TTC549 (cell line): ENCODE measurements around the gene CTDSPL.

Experiments used
- FAIRE-seq: peaks from 2 replicates; lab custom pipeline; 2012; peaks lifted over from hg19 to GRCh38; lab: Jason Lieb, UNC

CTDSPL gene

GRCh38 chr3:37988931-37989525, 127.3 kb downstream of the CTDSPL start:
- no peak for FAIRE-seq

- FAIRE-seq: no peak
These were observed 128.3 kb downstream of the CTDSPL start for GRCh38 chr3:37989821-37990480.

- no peak for FAIRE-seq
These were observed 128.8 kb downstream of the CTDSPL start, which contains the start of gene VILL for GRCh38 chr3:37990527-37990926. Gene VILL, plus strand, starts transcription at chr3:37990786. Its CDS starts 2,887 bp downstream, at chr3:37993673.

GRCh38 chr3:37991109-37991508, 129.4 kb downstream of the CTDSPL start:
- no peak for FAIRE-seq

- FAIRE-seq: no peak
These were observed 130.1 kb downstream of the CTDSPL start for GRCh38 chr3:37991823-37992222.

GRCh38 chr3:37992271-37993066, 130.8 kb downstream of the CTDSPL start:
- FAIRE-seq: no peak

- no peak for FAIRE-seq
These were observed 131.4 kb downstream of the CTDSPL start for GRCh38 chr3:37993067-37993455.

- FAIRE-seq: no peak
These were observed 131.8 kb downstream of the CTDSPL start for GRCh38 chr3:37993460-37993819.

- FAIRE-seq: no peak
These were observed 132.3 kb downstream of the CTDSPL start for GRCh38 chr3:37993820-37994638.

GRCh38 chr3:37994639-37994972, 132.9 kb downstream of the CTDSPL start:
- no peak for FAIRE-seq

- no peak for FAIRE-seq
These were observed 134.3 kb downstream of the CTDSPL start for GRCh38 chr3:37995652-37996641.

- no peak for FAIRE-seq
These were observed 135.2 kb downstream of the CTDSPL start for GRCh38 chr3:37996785-37997301.

GRCh38 chr3:37997342-37997741, 135.7 kb downstream of the CTDSPL start:
- FAIRE-seq: no peak

- FAIRE-seq: no peak
These were observed 136.2 kb downstream of the CTDSPL start for GRCh38 chr3:37997791-37998370.

GRCh38 chr3:37999836-38000235, 138.2 kb downstream of the CTDSPL start:
- no peak for FAIRE-seq

- FAIRE-seq: no peak
These were observed 138.7 kb downstream of the CTDSPL start for GRCh38 chr3:38000242-38000916.

GRCh38 chr3:38000965-38001455, 139.3 kb downstream of the CTDSPL start:
- no peak for FAIRE-seq

GRCh38 chr3:38001456-38002081, 139.9 kb downstream of the CTDSPL start:
- FAIRE-seq: no peak

- FAIRE-seq: no peak
These were observed 140.7 kb downstream of the CTDSPL start for GRCh38 chr3:38002291-38002876.
